AG09309 (cell line): Measurements from ENCODE around the gene CEP85.

Experiments
- DNase-seq: peaks from one replicate; pipeline ENCODE4 v3.0.0-alpha.2; 2010; ENCODE audit warnings: low read depth
- H3K4me3 ChIP-seq: 2 replicates; pipeline ENCODE4 v1.5.1; 2011; ENCODE audit warnings: mild to moderate bottlenecking, low read depth, low read length, moderate library complexity; ENCODE audit not compliant: control insufficient read depth
- CTCF ChIP-seq: IDR thresholded peaks from 2 replicates; pipeline ENCODE4 v1.5.1; 2011; ENCODE audit warnings: mild to moderate bottlenecking, low read depth, low read length, inconsistent platforms; ENCODE audit not compliant: insufficient read depth, control insufficient read depth; ENCODE audit errors: missing control alignments

The CEP85 gene

GRCh38 chr1:26203642-26204318 is 30.2 kb upstream of the CEP85 start:
- no peak for DNase-seq
- TF ChIP-seq CTCF, result no peak
- H3K4me3 ChIP-seq, result no peak overlapping the region

GRCh38 chr1:26210147-26210870 is 23.7 kb upstream of the CEP85 start:
- no peak for DNase-seq
- no peak overlapping the region for H3K4me3 ChIP-seq
- no peak for TF ChIP-seq CTCF

- DNase-seq, result no peak
- no peak for TF ChIP-seq CTCF
- H3K4me3 ChIP-seq, result no peak overlapping the region
Measured at GRCh38 chr1:26212726-26213125, 21.3 kb upstream of the CEP85 start.

GRCh38 chr1:26213335-26213905 is 20.6 kb upstream of the CEP85 start:
- no peak for DNase-seq
- no peak for TF ChIP-seq CTCF
- H3K4me3 ChIP-seq, result no peak overlapping the region

GRCh38 chr1:26215246-26215645 is 18.8 kb upstream of the CEP85 start:
- no peak overlapping the region for H3K4me3 ChIP-seq
- no peak for DNase-seq
- TF ChIP-seq CTCF, result no peak

GRCh38 chr1:26218906-26219494 is 15.0 kb upstream of the CEP85 start:
- no peak for DNase-seq
- no peak for TF ChIP-seq CTCF
- no peak overlapping the region for H3K4me3 ChIP-seq
